ENCODE data around the gene UBL3. TPM values are rescaled to one million over a fixed set of nuclear protein-coding genes. Genes with fewer than 3 reads are reported as not detected.

UBL3 gene
- total RNA-seq, 1 donor from 2014 or later = 25.6 TPM

- DNase-seq (ENCODE audit: low spot score) = no peak
Measured at GRCh38 chr13:29857085-29857484, 6.7 kb upstream of the UBL3 start.

DNA sequence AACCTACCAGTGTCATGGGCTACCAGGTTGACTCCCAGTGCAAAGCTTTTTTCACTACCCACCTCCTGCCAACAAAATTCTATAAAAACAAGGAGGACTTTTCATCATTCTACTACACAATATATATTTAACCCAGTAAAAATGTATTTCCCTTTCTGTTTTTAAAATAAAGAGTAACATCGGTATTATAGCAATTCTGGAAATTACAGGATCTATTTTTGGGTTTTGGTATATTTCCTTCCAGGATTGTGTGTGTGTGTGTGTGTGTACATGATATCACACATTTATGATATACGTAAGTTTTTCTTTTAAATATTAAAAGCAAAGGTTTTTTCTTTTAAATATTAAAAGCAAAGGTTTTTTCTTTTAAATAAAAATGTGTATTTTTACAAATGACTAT, 6.0 kb upstream of the UBL3 start:
- no peak for DNase-seq (ENCODE audit: low spot score)

- no peak for DNase-seq (ENCODE audit: low spot score)
Measured at GRCh38 chr13:29855784-29856183, 5.4 kb upstream of the UBL3 start.

GRCh38 chr13:29855009-29855408, 4.6 kb upstream of the UBL3 start:
- DNase-seq (ENCODE audit: low spot score) = no peak

GRCh38 chr13:29853131-29853530, 2.7 kb upstream of the UBL3 start:
- DNase-seq (ENCODE audit: low spot score) = no peak

DNA sequence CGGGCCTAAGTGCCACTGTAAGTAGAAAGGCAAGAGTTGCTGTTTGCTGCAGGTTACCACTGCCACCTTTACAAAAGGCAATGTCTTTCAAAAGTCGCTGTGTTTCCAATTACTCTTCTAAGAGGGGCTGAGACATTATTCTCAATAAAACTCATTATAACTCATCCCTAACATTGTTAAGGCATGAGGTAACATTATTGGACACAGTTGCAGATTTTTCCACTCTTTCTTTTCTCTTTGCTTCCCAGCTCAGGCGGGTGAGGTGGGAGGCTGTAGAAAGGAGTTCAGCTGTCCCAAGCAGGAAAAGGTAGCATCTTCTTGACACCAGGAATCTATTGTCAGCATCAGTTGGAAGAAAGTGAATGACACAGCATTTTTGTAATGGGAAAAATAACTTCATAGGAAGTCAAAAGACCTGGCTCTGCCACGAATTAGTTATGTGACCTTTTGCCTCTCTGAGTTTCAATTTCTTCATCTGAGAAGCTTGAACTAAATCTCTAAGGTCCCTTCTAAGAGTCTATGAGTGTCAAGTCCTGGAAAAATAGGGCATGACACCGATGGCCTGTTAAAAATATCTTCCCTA, 2.1 kb upstream of the UBL3 start:
- no peak for DNase-seq (ENCODE audit: low spot score)

DNA sequence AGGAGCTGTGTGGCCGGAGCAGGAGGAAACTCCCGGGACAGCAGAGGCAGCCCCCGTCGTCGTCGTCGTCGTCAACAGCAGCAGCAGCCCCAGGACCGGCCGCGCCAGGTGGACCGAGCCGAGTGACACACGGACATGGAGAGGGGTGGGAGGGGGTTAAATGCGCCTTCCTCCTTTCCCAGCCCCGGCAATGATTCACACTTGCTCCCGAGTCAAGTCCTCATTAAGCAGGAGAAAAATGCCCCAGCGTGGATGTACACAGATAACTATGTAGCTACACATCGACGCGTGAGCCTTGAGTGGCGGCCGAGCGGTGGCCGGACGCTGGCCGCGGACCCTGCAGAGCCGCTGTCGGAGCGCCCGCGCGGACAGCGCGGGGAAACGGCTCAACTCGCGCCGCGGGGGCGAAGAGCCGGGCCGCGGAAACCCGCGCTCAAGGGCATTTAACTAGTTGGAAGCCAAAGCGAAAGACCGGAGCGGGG, 645 bp downstream of the UBL3 start:
- peak; percentile 91 for DNase-seq (ENCODE audit: low spot score)

DNA sequence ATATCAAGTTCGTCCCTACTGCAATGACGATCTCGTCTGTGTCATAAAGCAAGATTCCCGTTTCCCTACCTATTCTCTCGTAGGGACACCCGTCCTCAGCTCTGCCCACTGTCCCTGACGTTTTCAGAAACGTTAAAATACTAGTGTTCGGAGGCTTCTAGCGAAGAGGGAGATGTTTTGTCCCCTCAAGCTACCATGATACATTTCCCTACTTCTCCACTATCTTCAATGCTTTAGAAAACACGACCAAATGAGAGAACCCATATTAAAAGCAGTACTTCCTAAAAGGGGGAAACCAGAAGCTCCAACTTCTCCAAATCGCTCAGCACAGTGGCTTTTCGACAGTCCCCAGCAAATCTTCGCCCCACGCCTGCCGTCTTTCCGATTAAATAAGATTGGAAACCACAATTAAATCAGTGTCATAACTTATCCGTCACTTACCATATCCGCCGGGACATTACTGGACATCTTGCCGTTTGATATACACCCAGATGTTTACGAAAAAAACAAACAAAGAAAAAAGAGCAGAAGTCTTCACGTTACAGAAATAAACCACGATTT, 1.3 kb downstream of the UBL3 start:
- no peak for DNase-seq (ENCODE audit: low spot score)

DNA sequence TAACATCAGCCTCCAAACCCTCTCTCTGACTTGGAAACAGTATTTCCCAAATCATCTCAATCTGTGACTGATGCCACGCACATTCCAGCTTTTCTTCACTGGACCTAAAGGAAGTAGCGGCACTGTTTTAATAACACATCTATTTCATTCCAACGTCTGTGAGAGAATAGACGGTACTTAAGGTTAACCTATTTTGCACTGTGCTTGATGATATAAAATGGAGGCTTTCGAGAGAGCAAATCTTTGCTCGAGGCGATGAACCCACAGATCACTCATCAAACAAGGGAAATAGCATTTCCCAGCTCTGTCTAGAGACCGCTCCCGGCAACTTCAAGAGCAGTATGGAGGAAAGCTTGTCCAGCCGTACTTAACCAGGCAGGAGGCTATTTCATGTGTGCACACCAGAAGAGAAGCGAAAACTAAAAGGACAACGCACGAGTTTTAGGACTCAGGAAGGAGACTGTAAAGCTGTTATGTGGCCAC, 2.9 kb downstream of the UBL3 start:
- DNase-seq (ENCODE audit: low spot score) = no peak

DNA sequence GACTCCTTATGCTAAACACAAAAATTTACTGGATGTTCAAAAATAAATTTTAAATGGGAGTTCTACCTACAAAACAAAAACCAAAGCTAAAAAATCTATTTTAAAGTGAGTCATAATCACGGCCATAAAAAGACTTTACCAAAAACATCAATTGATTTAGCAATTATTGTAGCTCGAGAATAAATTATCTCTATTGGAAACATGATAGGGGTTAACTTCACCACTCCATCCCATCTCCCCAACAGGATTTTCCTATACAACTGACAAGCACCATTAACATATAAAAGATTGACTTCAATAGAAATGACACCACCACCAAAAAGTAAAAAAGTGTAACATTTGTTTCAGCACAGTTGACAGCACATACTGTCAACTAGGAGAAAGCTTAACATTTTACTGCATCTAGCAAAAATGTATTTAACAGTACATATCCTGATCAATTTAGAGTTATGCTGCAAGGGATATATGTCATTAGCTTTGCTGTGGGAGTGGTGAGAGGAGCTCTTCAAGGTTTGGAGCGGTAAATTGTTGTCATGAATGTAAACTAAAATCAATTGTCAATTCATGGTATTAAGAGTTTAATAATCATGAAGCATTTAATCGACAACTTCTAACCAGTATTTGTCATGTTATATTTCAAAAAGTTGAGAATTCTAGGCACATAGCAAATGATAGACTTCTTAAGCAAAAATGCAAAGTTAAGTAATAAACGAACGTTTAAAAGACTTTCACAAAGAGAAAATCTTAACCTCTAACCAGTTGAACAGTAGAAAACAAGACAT, 3.8 kb downstream of the UBL3 start:
- no peak for DNase-seq (ENCODE audit: low spot score)

- no peak for DNase-seq (ENCODE audit: low spot score)
Measured at GRCh38 chr13:29845440-29846056, 4.9 kb downstream of the UBL3 start.

DNA sequence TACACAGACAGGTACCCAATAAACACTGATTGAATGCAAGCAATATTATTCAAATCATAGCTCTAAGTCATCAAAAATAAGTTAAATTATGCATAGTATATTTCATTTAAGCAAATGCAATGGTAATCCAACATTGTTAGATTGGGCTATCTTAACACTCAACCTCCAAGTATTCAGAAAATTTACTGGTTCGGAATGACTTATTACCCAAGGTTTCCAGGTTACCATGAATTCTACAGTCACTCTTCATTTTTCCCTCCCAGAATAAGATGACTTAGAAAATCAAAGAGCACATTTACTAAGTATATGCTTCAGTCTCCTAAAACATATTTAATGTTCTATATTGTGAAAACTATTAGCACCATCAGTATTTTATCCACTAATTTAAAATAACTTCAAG, 6.0 kb downstream of the UBL3 start:
- DNase-seq (ENCODE audit: low spot score) = no peak

DNA sequence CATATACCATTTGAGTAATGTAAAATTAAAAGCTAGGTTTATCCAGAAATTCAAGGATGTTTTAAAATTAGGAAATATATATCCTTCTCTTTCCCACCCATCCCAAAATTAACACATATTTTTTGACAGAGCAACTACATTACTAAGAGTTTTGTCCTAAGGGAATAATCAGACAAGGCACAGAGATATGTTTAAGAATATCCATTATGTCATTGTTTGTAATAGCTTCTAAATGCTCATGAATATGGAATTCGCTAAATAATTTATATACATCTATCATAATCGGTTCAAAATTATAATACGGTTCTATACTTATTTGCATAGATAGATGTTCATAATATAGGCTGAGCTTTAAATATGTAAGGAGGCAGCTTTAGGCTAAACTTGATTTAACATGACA, 9.8 kb downstream of the UBL3 start:
- DNase-seq (ENCODE audit: low spot score) = no peak

GRCh38 chr13:29835280-29836061, 14.9 kb downstream of the UBL3 start:
- DNase-seq (ENCODE audit: low spot score) = no peak

DNA sequence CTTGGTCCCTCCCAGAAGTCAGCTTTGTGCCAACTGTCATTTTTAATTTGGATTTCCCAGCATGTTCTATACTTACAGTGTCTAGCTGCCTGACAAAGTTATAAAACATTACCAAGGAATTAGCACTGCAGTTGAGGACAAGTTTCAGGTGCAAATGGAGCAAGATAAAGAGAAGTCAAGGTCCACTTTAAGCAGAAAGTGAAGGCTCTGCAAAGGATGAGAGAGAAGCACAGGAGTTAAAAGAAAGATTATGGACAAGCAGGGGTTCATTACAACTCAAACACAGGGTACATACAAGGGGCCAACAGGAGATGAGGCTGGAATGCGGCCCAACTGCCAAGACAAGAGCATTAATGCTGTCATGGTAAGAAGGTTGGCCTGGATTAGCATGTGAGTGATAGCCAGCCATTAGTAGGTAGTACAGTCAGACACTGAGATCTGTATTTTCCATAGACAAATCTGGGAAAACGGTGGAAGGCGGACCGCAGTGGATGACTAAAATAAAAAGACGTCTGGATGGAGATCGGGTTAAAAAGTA, 17.6 kb downstream of the UBL3 start:
- DNase-seq (ENCODE audit: low spot score) = no peak

GRCh38 chr13:29830000-29830399, 20.4 kb downstream of the UBL3 start:
- DNase-seq (ENCODE audit: low spot score) = no peak

GRCh38 chr13:29819143-29819542, 31.3 kb downstream of the UBL3 start:
- no peak for DNase-seq (ENCODE audit: low spot score)

GRCh38 chr13:29817604-29818378, 32.6 kb downstream of the UBL3 start:
- DNase-seq (ENCODE audit: low spot score) = no peak

GRCh38 chr13:29816715-29817114, 33.7 kb downstream of the UBL3 start:
- no peak for DNase-seq (ENCODE audit: low spot score)

- no peak for DNase-seq (ENCODE audit: low spot score)
Measured at GRCh38 chr13:29815336-29815735, 35.1 kb downstream of the UBL3 start.

Measured in mesenteric fat pad (tissue), 1 donor.